Spleen (tissue), 11 donors: Measurements from ENCODE around the gene GRIK2. TPM values are rescaled to one million over a fixed set of nuclear protein-coding genes. Genes with fewer than 3 reads are reported as not detected.

ENCODE experiments used
- DNase-seq: peaks from one replicate; pipeline ENCODE4 v3.0.0-alpha.2; 2020
- H3K27ac ChIP-seq, 8 donors: fragments of 200-600 bp; sonication (generic) in 7 of 8; 1 replicate in 4 of 8; 2 replicates in 4 of 8; pipeline versions ENCODE4 v1.5.0 to v1.8.0; 2016 to 2021; ENCODE audit warnings: inconsistent platforms in 4 of 8, mild to moderate bottlenecking in 4 of 8, moderate library complexity in 1 of 8
- H3K27me3 ChIP-seq, 7 donors: fragments of 200-600 bp; sonication (generic) in 6 of 7; replicated peaks in 1 of 7; 1 replicate in 4 of 7; 2 replicates in 3 of 7; pipeline versions ENCODE4 v1.5.0 to v1.8.0; 2016 to 2021; ENCODE audit warnings: inconsistent platforms in 3 of 7, mild to moderate bottlenecking in 1 of 7
- H3K36me3 ChIP-seq, 6 donors: fragments of 200-600 bp; sonication (generic) in 5 of 6; 1 replicate in 4 of 6; 2 replicates in 2 of 6; pipeline versions ENCODE4 v1.5.0 to v1.8.0; 2016 to 2021; ENCODE audit warnings: inconsistent platforms in 2 of 6
- H3K4me1 ChIP-seq, 6 donors: fragments of 200-600 bp; sonication (generic) in 5 of 6; 1 replicate in 3 of 6; 2 replicates in 3 of 6; pipeline versions ENCODE4 v1.5.0 to v1.8.0; 2016 to 2021; ENCODE audit warnings: inconsistent platforms in 3 of 6
- H3K4me3 ChIP-seq, 8 donors: fragments of 200-600 bp; sonication (generic) in 7 of 8; 1 replicate in 4 of 8; 2 replicates in 4 of 8; pipeline versions ENCODE4 v1.5.0 to v1.8.0; 2016 to 2021; ENCODE audit warnings: inconsistent platforms in 4 of 8, mild to moderate bottlenecking in 4 of 8, moderate library complexity in 2 of 8
- H3K9me3 ChIP-seq, 8 donors: fragments of 200-600 bp; sonication (generic) in 7 of 8; 1 replicate in 4 of 8; 2 replicates in 4 of 8; pipeline versions ENCODE4 v1.5.0 to v1.8.0; 2016 to 2021; ENCODE audit warnings: inconsistent platforms in 4 of 8
- POLR2A ChIP-seq, 3 donors: fragments of 450-650 bp; IDR thresholded peaks; one replicate each; pipeline ENCODE4 v1.5.1; 2017; ENCODE audit warnings: antibody characterized with exemption in 3 of 3, mild to moderate bottlenecking in 1 of 3
- POLR2AphosphoS5 ChIP-seq, 3 donors: sonication (generic); formaldehyde crosslinking; IDR thresholded peaks; one replicate each; pipeline ENCODE4 v1.5.1; 2017; ENCODE audit warnings: antibody characterized with exemption in 3 of 3
- WGBS, 5 donors: extraction: QIAGEN DNeasy Blood & Tissue Kit in 3 of 5; methylation state at CpG; one replicate each; pipeline versions ENCODE4 v1.1.5 to v1.1.7; 2013 to 2018; 5-methylcytosine and 5-hydroxymethylcytosine counted together
- intact Hi-C: fragments of 100-400 bp; cut with DNase I; formaldehyde crosslinking; loops from one replicate; pipeline ENCODE4 v1.15.0; 2023; ENCODE audit warnings: low total_unique reads
- polyA plus RNA-seq, 3 donors: library from polyadenylated mRNA; stranded (reverse); fragments of 200-250 nt; gene quantifications; one replicate each; pipeline ENCODE4 v1.2.1, GENCODE V29; 2013
- total RNA-seq, 7 donors: library from RNA; depleted of rRNA in 3 of 7; stranded (reverse); fragments of >200 nt in 3 of 7; fragmentation: NEBNext Ultra II Directional in 4 of 7; extraction: Animal tissue kit (Norgen Biotek cat#: 25700) in 4 of 7; gene quantifications; one replicate each; pipeline versions ENCODE4 v1.1.0 to v1.2.1, GENCODE V29; 2016 to 2021
- TF ChIP-seq, protein P1 (sequence below), 11 experiments: fragments of 200-600 bp in 7 of 11; fragments of 450-650 bp in 4 of 11; sonication (generic) in 4 of 11; IDR thresholded peaks in 8 of 11; conservative IDR thresholded peaks in 3 of 11; 1 replicate in 7 of 11; 2 replicates in 4 of 11; pipeline versions ENCODE4 v1.4.0 to v1.8.0; 2016 to 2021; ENCODE audit warnings: antibody characterized with exemption in 11 of 11, inconsistent platforms in 4 of 11, mild to moderate bottlenecking in 1 of 11
- donor health status: healthy with polysubstance abuse.
- donor health status: DM: no; HTN: no; CAD: no; lungs with moderate emphysema.
- donor health status: DM: no; HTN: no; CAD: no.
- donor health status: Bipolar disorder and iron deficiency.
- donor health status: healthy.
- donor health status: DM: no; HTN: no; CAD: no.
- donor health status: DM: yes; HTN: yes; CAD: no.

GRIK2 gene
- total and polyA plus RNA-seq, 10 donors = 0.07 to 2.7 (median 0.89) TPM

DNA sequence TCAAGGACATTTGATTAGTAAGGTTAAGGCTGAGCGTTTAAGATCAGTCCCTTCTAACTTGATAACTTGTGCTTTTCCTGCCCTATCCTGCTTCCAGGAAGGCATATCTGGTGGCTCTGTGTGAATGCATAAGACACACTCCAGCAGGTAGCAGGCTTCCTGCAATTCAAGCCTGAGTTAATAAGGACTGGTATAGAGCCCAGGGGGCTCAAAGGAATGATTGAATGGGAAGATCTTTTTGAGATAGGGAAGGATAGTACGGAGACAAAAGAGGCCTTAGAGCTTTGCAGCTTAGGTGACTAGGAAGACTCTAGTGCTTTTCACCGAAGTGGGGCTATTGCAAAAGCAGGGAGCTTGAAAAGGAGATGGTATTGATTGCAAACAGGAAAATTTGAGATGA is 307.1 kb downstream of the GRIK2 start:
- H3K36me3 ChIP-seq = no peaks in the 10 kb centered on the region
- no peak for DNase-seq
- H3K4me3 ChIP-seq = no peak overlapping the region
- no peaks in the 10 kb centered on the region for H3K27me3 ChIP-seq
- TF ChIP-seq POLR2A (IDR thresholded peaks at IDR 0.05) = no peak
- TF ChIP-seq, protein P1, sequence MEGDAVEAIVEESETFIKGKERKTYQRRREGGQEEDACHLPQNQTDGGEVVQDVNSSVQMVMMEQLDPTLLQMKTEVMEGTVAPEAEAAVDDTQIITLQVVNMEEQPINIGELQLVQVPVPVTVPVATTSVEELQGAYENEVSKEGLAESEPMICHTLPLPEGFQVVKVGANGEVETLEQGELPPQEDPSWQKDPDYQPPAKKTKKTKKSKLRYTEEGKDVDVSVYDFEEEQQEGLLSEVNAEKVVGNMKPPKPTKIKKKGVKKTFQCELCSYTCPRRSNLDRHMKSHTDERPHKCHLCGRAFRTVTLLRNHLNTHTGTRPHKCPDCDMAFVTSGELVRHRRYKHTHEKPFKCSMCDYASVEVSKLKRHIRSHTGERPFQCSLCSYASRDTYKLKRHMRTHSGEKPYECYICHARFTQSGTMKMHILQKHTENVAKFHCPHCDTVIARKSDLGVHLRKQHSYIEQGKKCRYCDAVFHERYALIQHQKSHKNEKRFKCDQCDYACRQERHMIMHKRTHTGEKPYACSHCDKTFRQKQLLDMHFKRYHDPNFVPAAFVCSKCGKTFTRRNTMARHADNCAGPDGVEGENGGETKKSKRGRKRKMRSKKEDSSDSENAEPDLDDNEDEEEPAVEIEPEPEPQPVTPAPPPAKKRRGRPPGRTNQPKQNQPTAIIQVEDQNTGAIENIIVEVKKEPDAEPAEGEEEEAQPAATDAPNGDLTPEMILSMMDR (IDR thresholded peaks at IDR 0.05 in 8 of 11, conservative IDR thresholded peaks at IDR 0.05 in 3 of 11) = no peak
- no peak for TF ChIP-seq POLR2AphosphoS5 (IDR thresholded peaks at IDR 0.05)
- H3K4me1 ChIP-seq = no peaks in the 10 kb centered on the region
- H3K27ac ChIP-seq = no peak overlapping the region
- intact Hi-C loops = no loop called here
- no peaks in the 10 kb centered on the region for H3K9me3 ChIP-seq
- WGBS, 5 donors = 39 to 48% (median 43%) methylated on average over 3 of the region's 3 CpGs

DNA sequence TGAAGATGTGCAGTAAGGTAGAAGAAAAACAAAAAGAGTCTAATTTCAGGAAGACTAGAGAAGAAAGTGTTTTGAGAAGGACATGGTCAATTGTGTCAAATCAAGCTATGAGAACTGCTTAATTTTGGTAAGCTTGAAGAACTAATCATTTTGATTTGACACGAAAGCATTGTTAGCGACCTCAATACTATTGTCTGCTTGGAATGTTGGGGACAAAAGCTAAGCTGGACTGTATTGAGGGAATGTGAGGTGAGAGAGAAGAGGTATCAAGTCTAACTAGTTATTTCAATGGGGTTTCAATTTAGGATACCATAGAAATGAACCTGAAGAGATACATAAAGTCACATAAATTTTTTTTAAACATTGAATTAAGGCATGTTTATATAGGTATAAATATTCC is 309.8 kb downstream of the GRIK2 start:
- no peak for DNase-seq
- intact Hi-C loops = no loop called here
- Histone ChIP-seq H3K4me3 (no peak overlapping the region), H3K4me1 (no peaks in the 10 kb centered on the region), H3K36me3 (no peaks in the 10 kb centered on the region), H3K27me3 (no peaks in the 10 kb centered on the region), H3K9me3 (no peaks in the 10 kb centered on the region), H3K27ac (no peak overlapping the region)
- 84 to 92% (median 91%) methylated on average over 2 of the region's 2 CpGs for WGBS, 5 donors
- TF ChIP-seq POLR2AphosphoS5 (IDR thresholded peaks at IDR 0.05) (no peak), POLR2A (IDR thresholded peaks at IDR 0.05) (no peak)
- TF ChIP-seq, protein P1 (IDR thresholded peaks at IDR 0.05 in 8 of 11, conservative IDR thresholded peaks at IDR 0.05 in 3 of 11) = no peak

DNA sequence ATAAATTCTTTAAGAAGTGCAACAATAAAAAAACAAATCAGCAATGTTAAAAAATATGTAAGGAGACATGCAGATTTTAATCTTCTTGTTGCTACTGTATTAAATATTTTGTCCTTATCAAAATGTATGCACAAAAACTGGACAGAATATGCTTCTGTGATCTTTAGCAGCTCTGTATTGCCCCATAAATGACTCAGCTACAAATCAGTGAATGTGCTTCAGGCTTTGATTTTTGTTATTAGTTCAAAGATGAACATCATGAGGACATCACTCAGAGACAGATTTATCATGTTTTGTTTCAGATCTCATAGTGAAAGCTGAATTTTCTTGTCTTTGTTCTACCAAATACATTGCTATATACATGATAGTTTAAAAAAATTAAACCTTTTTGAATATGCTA is 312.4 kb downstream of the GRIK2 start:
- Histone ChIP-seq H3K36me3 (no peaks in the 10 kb centered on the region), H3K9me3 (no peaks in the 10 kb centered on the region), H3K4me3 (no peak overlapping the region), H3K4me1 (no peaks in the 10 kb centered on the region), H3K27ac (no peak overlapping the region), H3K27me3 (no peaks in the 10 kb centered on the region)
- intact Hi-C loops = no loop called here
- no peak for DNase-seq
- TF ChIP-seq POLR2A (IDR thresholded peaks at IDR 0.05) (no peak), POLR2AphosphoS5 (IDR thresholded peaks at IDR 0.05) (no peak)
- TF ChIP-seq, protein P1 (IDR thresholded peaks at IDR 0.05 in 8 of 11, conservative IDR thresholded peaks at IDR 0.05 in 3 of 11) = no peak

DNA sequence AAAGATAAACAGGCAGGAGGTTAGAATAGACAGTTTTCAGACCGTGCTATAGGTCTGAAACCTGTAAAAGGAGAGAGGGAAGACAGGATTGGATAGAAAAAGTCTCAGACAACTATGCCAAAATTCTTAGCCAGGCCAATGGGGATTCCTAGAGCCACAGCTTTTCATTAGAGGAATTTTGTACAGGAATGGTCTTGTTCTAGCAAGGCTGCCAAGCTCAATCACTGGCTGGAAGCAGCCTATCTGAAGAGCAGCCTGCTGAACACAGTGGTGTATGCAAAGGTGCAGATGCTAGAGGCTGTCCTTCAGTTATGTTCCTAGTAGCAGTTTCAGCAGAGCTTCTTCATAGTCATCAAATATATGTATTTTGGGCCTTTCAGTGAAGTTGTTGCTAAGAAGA is 313.1 kb downstream of the GRIK2 start:
- H3K36me3 ChIP-seq = no peaks in the 10 kb centered on the region
- DNase-seq = no peak
- no peaks in the 10 kb centered on the region for H3K27me3 ChIP-seq
- H3K9me3 ChIP-seq = no peaks in the 10 kb centered on the region
- intact Hi-C loops = no loop called here
- no peak overlapping the region for H3K4me3 ChIP-seq
- no peak overlapping the region for H3K27ac ChIP-seq
- H3K4me1 ChIP-seq = no peaks in the 10 kb centered on the region
- TF ChIP-seq, protein P1 (IDR thresholded peaks at IDR 0.05 in 8 of 11, conservative IDR thresholded peaks at IDR 0.05 in 3 of 11) = no peak
- TF ChIP-seq POLR2A (IDR thresholded peaks at IDR 0.05) (no peak), POLR2AphosphoS5 (IDR thresholded peaks at IDR 0.05) (no peak)
- WGBS, 5 donors = 54 to 81% (median 74%) methylated on average over 1 of the region's 1 CpG
